IMR-90 (cell line): ENCODE results near the gene HSFX4. TPM values are rescaled to one million over a fixed set of nuclear protein-coding genes. Genes with fewer than 3 reads are reported as not detected.

Source experiments
- ATAC-seq: fragments of 200-7000 bp; cut with Tn5 transposase; 2 replicates; pipeline ENCODE4 v1.9.1; 2020; ENCODE audit warnings: low read depth, mild to moderate bottlenecking, moderate library complexity
- BruUV-seq: library from RNA; stranded (reverse); fragments of 400-500 nt; replicated peaks from 2 replicates; lab custom pipeline; 2021; lab: Mats Ljungman, UMichigan
- CTCF ChIA-PET: fragments of 300-600 bp; formaldehyde crosslinking; extraction: SDS; loops from one replicate; lab custom pipeline; 2021; ENCODE audit warnings: antibody characterized with exemption; lab: Yijun Ruan, JAX
- POLR2A ChIA-PET: fragments of 300-600 bp; sonication (Branson Sonifier 250); formaldehyde crosslinking; loops from one replicate; lab custom pipeline; 2022; ENCODE audit warnings: antibody characterized with exemption; ENCODE audit not compliant: unreplicated experiment; lab: Charles Lee
- DNase-seq: peaks from one replicate; pipeline ENCODE4 v3.0.0; 2013
- H2AFZ ChIP-seq: replicated peaks from 2 replicates; pipeline ENCODE3; 2013; ENCODE audit warnings: low read length, mild to moderate bottlenecking; ENCODE audit not compliant: poor library complexity
- H2AK5ac ChIP-seq: 2 replicates; pipeline ENCODE4 v1.6.1; 2013; ENCODE audit warnings: low read depth, low read length, inconsistent platforms
- H2AK9ac ChIP-seq: replicated peaks from 2 replicates; pipeline ENCODE3; 2013; ENCODE audit warnings: mild to moderate bottlenecking, low read depth, low read length, moderate library complexity; ENCODE audit not compliant: poor library complexity
- H2BK120ac ChIP-seq: 2 replicates; pipeline ENCODE4 v1.6.1; 2013; ENCODE audit warnings: low read depth, low read length, inconsistent platforms
- H2BK15ac ChIP-seq: 3 replicates; pipeline ENCODE4 v1.6.1; 2013; ENCODE audit warnings: low read depth, low read length, inconsistent platforms
- H2BK20ac ChIP-seq: 2 replicates; pipeline ENCODE4 v1.6.1; 2013; ENCODE audit warnings: low read depth, mild to moderate bottlenecking, inconsistent platforms, low read length, moderate library complexity
- H2BK5ac ChIP-seq: 2 replicates; pipeline ENCODE4 v1.6.1; 2013; ENCODE audit warnings: mild to moderate bottlenecking, low read depth, low read length, inconsistent platforms; ENCODE audit not compliant: poor library complexity, severe bottlenecking
- H3K14ac ChIP-seq: replicated peaks from 2 replicates; pipeline ENCODE4 v1.6.1; 2013; ENCODE audit warnings: low read depth, low read length, inconsistent platforms
- H3K18ac ChIP-seq: 2 replicates; pipeline ENCODE4 v1.6.1; 2013; ENCODE audit warnings: low read depth, low read length, control low read depth
- H3K23ac ChIP-seq: 2 replicates; pipeline ENCODE4 v1.6.1; 2013; ENCODE audit warnings: low read depth, low read length, inconsistent platforms
- H3K27ac ChIP-seq: 2 replicates; pipeline ENCODE4 v1.5.1; 2013; ENCODE audit warnings: mild to moderate bottlenecking, control low read depth, low read length; ENCODE audit not compliant: insufficient read depth
- H3K27me3 ChIP-seq: 2 replicates; pipeline ENCODE4 v1.6.1; 2013; ENCODE audit warnings: low read length; ENCODE audit not compliant: control insufficient read depth, insufficient read depth
- H3K36me3 ChIP-seq: 2 replicates; pipeline ENCODE4 v1.6.1; 2013; ENCODE audit warnings: low read length, mixed read lengths; ENCODE audit not compliant: control insufficient read depth, insufficient read depth
- H3K4ac ChIP-seq: 2 replicates; pipeline ENCODE4 v1.6.1; 2013; ENCODE audit warnings: low read depth, low read length, inconsistent platforms
- H3K4me1 ChIP-seq: 2 replicates; pipeline ENCODE4 v1.6.1; 2013; ENCODE audit warnings: low read length, mixed read lengths; ENCODE audit not compliant: control insufficient read depth, insufficient read depth
- H3K4me2 ChIP-seq: 2 replicates; pipeline ENCODE4 v1.6.1; 2013; ENCODE audit warnings: low read depth, mild to moderate bottlenecking, control low read depth, low read length, moderate library complexity
- H3K4me3 ChIP-seq: 2 replicates; pipeline ENCODE4 v1.5.1; 2013; ENCODE audit warnings: low read depth, mild to moderate bottlenecking, control low read depth, low read length, moderate library complexity; ENCODE audit not compliant: insufficient read depth
- H3K56ac ChIP-seq: 2 replicates; pipeline ENCODE4 v1.6.1; 2013; ENCODE audit warnings: low read length, inconsistent platforms; ENCODE audit not compliant: insufficient read depth; ENCODE audit errors: extremely low read depth
- H3K79me1 ChIP-seq, 2 experiments: 2 replicates each; pipeline ENCODE4 v1.6.1; 2013; ENCODE audit warnings: low read length in 2 of 2, inconsistent platforms in 1 of 2, low read depth in 1 of 2
- H3K9ac ChIP-seq: 2 replicates; pipeline ENCODE4 v1.6.1; 2013; ENCODE audit warnings: low read depth, low read length, control low read depth
- H3K9me1 ChIP-seq: 2 replicates; pipeline ENCODE4 v1.6.1; 2013; ENCODE audit warnings: low read length, inconsistent platforms; ENCODE audit not compliant: insufficient read depth
- H3K9me3 ChIP-seq: 2 replicates; pipeline ENCODE4 v1.6.1; 2013; ENCODE audit warnings: low read length; ENCODE audit not compliant: control insufficient read depth, insufficient read depth
- H4K20me1 ChIP-seq: 2 replicates; pipeline ENCODE4 v1.6.1; 2013; ENCODE audit warnings: low read length, inconsistent platforms; ENCODE audit not compliant: insufficient read depth
- H4K5ac ChIP-seq: 2 replicates; pipeline ENCODE4 v1.6.1; 2013; ENCODE audit warnings: mild to moderate bottlenecking, low read depth, low read length, control low read depth
- H4K8ac ChIP-seq, 2 experiments: 2 replicates each; pipeline ENCODE4 v1.6.1; 2013; ENCODE audit warnings: low read depth in 2 of 2, low read length in 2 of 2, control low read depth in 1 of 2, inconsistent platforms in 1 of 2
- H4K91ac ChIP-seq: 2 replicates; pipeline ENCODE4 v1.6.1; 2013; ENCODE audit warnings: low read depth, low read length, inconsistent platforms; ENCODE audit not compliant: insufficient read depth
- BHLHE40 ChIP-seq: fragments of 150-350 bp; IDR thresholded peaks from 2 replicates; pipeline ENCODE4 v1.6.1; 2016; ENCODE audit warnings: mild to moderate bottlenecking, low read depth, low read length
- WGBS, 2 experiments: methylation state at CpG; one replicate each; pipeline versions ENCODE4 v1.1.5 to v1.1.7; 2013; ENCODE audit warnings: missing lambda C conversion rate in 2 of 2; ENCODE audit not compliant: insufficient read length in 1 of 2; ENCODE audit errors: extremely low coverage in 2 of 2; 5-methylcytosine and 5-hydroxymethylcytosine counted together
- dilution Hi-C: fragments of 300-500 bp; cut with HindIII; formaldehyde crosslinking; loops from one replicate; pipeline ENCODE4 v1.14.3; 2018; ENCODE audit warnings: low sequenced_read_pairs; ENCODE audit not compliant: unreplicated experiment
- in situ Hi-C: fragments of 300-500 bp; cut with MboI; formaldehyde crosslinking; loops from 3 replicates; pipeline ENCODE4 v1.14.3; 2019; ENCODE audit warnings: low sequenced_read_pairs, inconsistent platforms, mixed read lengths
- intact Hi-C: fragments of 100-400 bp; cut with micrococcal nuclease; formaldehyde crosslinking; loops from 2 replicates; pipeline ENCODE4 v1.10.0; 2022
- polyA plus RNA-seq, 3 experiments: library from polyadenylated mRNA; depleted of rRNA; stranded (reverse); fragments of >200 nt; gene quantifications; 2 replicates each; pipeline ENCODE4 v1.2.3, GENCODE V29; 2012; ENCODE audit warnings: low replicate concordance in 1 of 3
- total RNA-seq: library from RNA; depleted of rRNA; stranded (reverse); fragments of >200 nt; gene quantifications from 2 replicates; pipeline ENCODE4 v1.2.3, GENCODE V29; 2012
- TF ChIP-seq, protein P1 (sequence below): fragments of 150-350 bp; IDR thresholded peaks from 2 replicates; pipeline ENCODE4 v1.6.1; 2017; ENCODE audit warnings: mild to moderate bottlenecking, antibody characterized with exemption, low read length, low read depth

Gene HSFX4
- total and polyA plus RNA-seq, 2 of the 4 experiments (the other 2 are of a cell fraction): not detected

DNA sequence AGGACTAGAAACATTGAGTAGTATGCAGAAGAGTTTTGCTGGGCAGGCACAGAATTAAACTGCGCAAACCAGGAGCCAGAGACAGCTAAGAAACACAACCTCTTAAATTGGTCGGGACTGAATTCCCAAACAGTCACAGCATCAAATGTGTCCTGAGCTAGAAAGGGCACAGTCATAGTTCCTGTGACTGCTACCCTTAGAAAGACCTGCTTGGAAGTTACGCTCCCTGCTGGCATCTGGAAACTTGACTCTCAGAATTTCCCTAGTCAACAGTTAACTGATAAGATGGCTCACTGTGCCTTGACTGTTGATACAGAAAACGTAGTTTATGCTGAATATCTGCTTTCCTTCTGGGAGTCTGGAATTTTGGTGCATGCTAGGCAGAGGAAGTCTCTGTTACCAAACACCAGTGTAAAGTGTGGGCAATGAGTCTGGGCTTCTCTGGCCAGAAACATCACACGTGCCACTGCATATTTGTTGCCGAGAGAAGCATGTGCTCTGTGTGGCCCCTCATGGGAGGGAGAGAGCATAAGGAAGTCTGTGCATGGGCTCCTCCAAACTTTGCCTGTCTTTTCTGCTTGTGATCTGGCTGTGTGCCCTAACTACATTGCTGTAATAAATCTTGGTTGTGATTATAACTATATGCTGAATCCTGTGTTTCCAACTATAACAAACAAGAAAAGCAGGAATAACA, 20.5 kb downstream of the HSFX4 start:
- peaks cover 7% of the 10 kb centered on the region; the same call in 1 of the 2 replicates for H3K36me3 ChIP-seq
- no peak overlapping the region for H2BK120ac ChIP-seq
- no peaks in the 10 kb centered on the region for H4K20me1 ChIP-seq
- no peaks in the 10 kb centered on the region for H3K9me1 ChIP-seq
- no peak overlapping the region for H3K14ac ChIP-seq
- no peak overlapping the region for H3K56ac ChIP-seq
- no peak overlapping the region for H3K23ac ChIP-seq
- WGBS, 2 experiments: 80% methylated on average over 2 of the region's 6 CpGs; no CpG with 5 or more reads in 1 of the 2 experiments
- no peak overlapping the region for H3K4me3 ChIP-seq
- TF ChIP-seq, protein P1, sequence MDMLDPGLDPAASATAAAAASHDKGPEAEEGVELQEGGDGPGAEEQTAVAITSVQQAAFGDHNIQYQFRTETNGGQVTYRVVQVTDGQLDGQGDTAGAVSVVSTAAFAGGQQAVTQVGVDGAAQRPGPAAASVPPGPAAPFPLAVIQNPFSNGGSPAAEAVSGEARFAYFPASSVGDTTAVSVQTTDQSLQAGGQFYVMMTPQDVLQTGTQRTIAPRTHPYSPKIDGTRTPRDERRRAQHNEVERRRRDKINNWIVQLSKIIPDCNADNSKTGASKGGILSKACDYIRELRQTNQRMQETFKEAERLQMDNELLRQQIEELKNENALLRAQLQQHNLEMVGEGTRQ: no peak
- TF ChIP-seq BHLHE40: peak; percentile 50; the same call in 1 of the 2 replicates
- H3K4me1 ChIP-seq: no peaks in the 10 kb centered on the region
- H2AK5ac ChIP-seq: no peak overlapping the region
- no peak overlapping the region for H3K4ac ChIP-seq
- no peak overlapping the region for H2BK20ac ChIP-seq
- H3K27ac ChIP-seq: no peak overlapping the region
- in situ Hi-C loops: loop anchor here (25.0 kb wide), 3 partner anchors 412 to 762 kb away; partner anchors contain the start of gene MAMLD1
- H3K79me1 ChIP-seq: no peaks in the 10 kb centered on the region; a peak in 1 of 4 replicates
- intact Hi-C loops: loop anchor here (1.0 to 10.0 kb wide), 3 partner anchors 412 to 625 kb away; no protein-coding TSS in a partner anchor
- CTCF ChIA-PET: interaction anchor here (0.6 to 1.0 kb wide), 6 partner anchors 10 to 855 kb away, joined by 3 to 5 read pairs (median 4); no protein-coding TSS in a partner anchor
- no TSS peak for BruUV-seq
- H4K8ac ChIP-seq: no peak overlapping the region
- H4K5ac ChIP-seq: no peak overlapping the region
- ATAC-seq (peak; percentile 54), DNase-seq (peak; percentile 7)
- no peak overlapping the region for H4K91ac ChIP-seq
- H2BK15ac ChIP-seq: no peak overlapping the region
- POLR2A ChIA-PET: no interaction called here
- dilution Hi-C loops: no loop called here
- no peaks in the 10 kb centered on the region for H3K9me3 ChIP-seq
- no peak overlapping the region for H2BK5ac ChIP-seq
- H3K4me2 ChIP-seq: no peak overlapping the region
- H3K18ac ChIP-seq: no peak overlapping the region
- no peaks in the 10 kb centered on the region for H3K27me3 ChIP-seq
- no peak overlapping the region for H2AK9ac ChIP-seq
- H3K9ac ChIP-seq: no peak overlapping the region
- no peak overlapping the region for H2AFZ ChIP-seq
